Stimulated activated CD8-positive, alpha-beta memory T cell treated with anti-CD3 and anti-CD28 coated beads, Interleukin-4, amount 100 ng/mL, for 4 hours (primary cell): Measurements from ENCODE around the gene TGFBR3.

Experiments
- DNase-seq, 2 donors: peaks; one replicate each; pipeline ENCODE4 v3.0.0-alpha.2; 2020; ENCODE audit warnings: low read depth in 2 of 2, low spot score in 1 of 2

Gene TGFBR3

GRCh38 chr1:91803847-91804545, 82.0 kb downstream of the TGFBR3 start:
- peak; percentile 19 to 47 for DNase-seq

DNA sequence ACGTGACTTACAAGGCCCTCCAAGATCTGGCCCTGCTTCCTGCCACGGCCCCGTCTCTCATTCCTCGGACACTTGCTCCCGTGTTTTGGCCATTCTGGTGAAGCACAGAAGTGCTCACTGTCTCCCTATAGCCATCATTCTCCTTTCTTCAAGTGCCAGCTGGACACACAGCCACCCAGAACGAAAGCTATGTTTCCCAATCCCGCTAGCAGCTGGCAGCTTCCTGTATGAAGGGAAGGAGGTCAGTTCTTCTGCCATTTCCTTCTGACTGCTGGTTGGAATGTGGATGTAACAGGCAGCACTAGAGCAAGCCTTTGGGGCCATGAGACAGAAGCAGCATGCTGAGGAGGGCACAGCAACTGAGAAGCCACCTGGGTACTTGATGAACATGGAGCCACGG, 82.8 kb downstream of the TGFBR3 start:
- no peak for DNase-seq

DNA sequence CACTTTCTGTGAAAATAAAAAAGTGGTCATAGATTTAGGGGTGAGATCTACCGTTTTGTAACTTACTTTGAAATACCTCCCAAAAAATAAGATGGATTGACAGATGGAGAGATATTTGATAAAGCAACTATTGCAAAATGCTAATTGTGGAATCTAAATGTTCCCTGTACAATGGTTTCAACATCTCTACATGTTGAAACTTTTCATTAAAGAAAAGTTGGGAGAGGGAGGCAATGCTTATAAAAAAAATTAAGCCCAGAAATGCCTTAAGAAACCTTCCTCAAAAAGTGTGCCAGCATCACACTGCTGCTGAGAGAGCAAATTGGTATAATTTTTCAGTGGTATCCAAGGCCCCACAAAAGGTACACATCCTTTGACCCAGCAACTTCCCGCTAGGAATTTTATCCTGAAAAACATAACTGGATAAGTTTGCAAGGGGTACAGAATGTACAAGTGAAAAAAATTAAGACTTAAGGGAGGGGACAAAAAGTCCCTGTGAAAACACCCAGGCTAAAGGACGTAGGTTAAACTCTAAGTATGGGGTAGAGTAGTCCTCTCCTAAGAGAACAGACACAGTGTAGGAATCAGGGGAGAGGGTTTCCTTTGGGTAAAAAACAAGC, 84.3 kb downstream of the TGFBR3 start:
- no peak for DNase-seq

DNA sequence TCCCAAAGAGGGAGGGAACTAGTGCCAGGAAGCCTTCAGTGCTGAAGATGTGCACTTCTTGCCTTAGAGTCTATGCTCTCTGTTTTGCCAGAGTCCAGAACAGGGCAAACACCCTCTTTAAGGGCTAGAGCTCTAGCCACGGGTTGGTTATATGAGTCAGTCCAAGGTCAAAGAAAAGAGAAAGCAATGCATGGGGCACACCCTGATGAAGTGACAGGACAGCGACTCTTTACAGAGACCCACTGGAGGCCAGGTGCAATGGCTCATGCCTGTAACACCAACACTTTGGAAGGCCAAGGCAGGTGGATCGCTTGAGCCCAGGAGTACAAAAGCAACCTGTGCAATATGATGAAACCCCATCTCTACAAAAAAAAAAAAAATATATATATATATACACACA, 86.1 kb downstream of the TGFBR3 start:
- no peak for DNase-seq

- DNase-seq: no peak
These were observed 86.8 kb downstream of the TGFBR3 start for GRCh38 chr1:91799159-91799558.

GRCh38 chr1:91798740-91799139, 87.2 kb downstream of the TGFBR3 start:
- no peak for DNase-seq

GRCh38 chr1:91798241-91798648, 87.7 kb downstream of the TGFBR3 start:
- DNase-seq: no peak

- DNase-seq: no peak
These were observed 88.8 kb downstream of the TGFBR3 start for GRCh38 chr1:91797164-91797563.

GRCh38 chr1:91796390-91796654, 89.6 kb downstream of the TGFBR3 start:
- no peak for DNase-seq

GRCh38 chr1:91795591-91796389, 90.2 kb downstream of the TGFBR3 start:
- no peak for DNase-seq

GRCh38 chr1:91793877-91794276, 92.1 kb downstream of the TGFBR3 start:
- DNase-seq: no peak

DNA sequence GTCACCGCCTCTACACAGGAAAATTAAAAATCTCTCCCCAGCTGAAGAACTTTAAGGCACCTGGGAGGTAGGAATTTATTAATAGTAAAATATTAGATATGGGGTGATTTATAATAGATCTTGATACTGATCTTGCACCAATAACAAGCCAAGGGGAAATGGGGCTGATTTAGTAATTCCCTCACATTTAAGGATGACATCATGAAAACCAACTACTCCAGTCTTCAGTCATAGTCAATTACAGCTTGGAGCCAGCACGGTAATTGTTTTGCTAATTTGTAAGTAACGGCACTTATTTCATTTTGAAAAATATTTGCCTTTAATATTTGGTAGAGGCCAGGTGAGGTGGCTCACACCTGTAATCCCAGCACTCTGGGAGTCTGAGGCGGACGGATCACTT, 92.8 kb downstream of the TGFBR3 start:
- no peak for DNase-seq

- DNase-seq: no peak
These were observed 93.4 kb downstream of the TGFBR3 start for GRCh38 chr1:91792489-91793071.

DNA sequence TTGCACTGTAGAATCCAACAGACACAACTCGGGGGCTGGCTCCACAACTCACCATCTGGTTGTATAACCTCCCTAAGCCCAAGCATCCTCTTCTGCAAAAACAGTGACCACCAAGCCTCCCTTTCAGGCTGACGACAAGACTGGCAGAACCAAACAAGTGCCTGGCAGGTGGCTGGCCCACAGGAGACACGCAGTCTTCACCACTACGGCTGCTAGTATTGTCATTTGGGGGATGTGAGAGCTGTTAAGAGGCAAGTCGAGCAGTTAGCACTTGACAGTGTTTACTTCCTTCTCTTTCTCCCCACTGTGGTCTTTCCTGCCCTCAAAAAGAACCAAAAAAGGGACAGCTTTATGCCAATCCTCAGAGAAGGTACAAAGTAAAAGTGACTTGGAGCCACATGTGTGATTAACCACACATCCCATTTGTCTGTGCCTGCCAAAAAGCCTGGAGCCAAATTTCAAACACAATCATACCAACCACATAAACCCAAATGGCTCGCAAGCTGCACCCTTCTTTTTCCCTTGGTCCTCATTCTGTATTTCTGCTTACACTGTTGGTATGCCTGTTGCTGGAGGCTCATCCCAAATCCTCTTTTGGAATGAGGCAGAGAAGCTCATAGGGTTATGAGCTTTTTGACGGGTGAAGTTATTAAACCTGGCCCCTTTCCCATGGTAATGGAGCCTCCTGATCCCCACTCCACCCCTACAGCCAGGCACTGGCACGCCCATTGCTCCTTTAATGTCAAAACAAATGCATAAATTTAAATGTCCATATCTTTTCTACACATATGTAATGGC, 94.1 kb downstream of the TGFBR3 start:
- DNase-seq: no peak

GRCh38 chr1:91791103-91791502, 94.8 kb downstream of the TGFBR3 start:
- DNase-seq: no peak

DNA sequence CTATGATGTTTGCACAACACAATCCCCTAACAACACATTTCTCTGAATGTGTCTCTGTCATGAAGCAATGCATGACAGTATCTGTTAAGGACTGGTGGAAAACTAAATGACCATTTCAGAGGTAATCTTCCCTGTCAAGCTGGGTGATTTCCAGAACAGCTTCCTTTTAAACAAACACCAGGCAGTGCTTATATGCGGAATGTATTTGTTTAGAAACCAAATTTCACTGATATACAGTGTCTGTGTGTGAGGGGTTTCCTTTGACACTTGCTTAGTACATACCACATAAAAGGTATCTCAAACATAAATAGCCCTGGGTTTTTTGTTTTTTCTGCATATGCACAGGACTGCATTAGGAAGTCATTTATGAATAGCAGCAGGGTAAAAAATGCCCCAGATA, 95.6 kb downstream of the TGFBR3 start:
- no peak for DNase-seq

GRCh38 chr1:91789273-91789997, 96.5 kb downstream of the TGFBR3 start:
- DNase-seq: no peak

DNA sequence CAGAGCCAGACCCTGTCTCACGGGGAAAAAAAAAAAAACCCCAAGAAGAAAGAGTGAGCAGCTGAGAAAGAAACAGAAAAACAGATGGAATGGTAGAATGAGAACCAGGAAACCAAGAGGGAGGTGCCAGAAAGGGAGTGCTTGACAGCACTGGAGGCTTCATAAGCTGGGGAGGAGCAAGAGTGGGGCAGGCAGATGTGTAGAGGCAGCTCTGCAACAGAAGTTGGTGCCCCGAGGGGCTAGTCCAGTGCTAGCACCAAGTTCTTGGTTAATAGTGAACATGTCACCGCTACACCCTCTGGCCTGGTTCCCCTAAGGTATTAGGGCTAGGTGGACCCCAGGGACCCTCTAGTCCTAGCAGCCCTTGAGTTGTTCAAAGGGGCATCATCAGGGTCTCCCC, 98.0 kb downstream of the TGFBR3 start:
- DNase-seq: no peak

GRCh38 chr1:91784616-91785015, 101.3 kb downstream of the TGFBR3 start:
- DNase-seq: no peak

DNA sequence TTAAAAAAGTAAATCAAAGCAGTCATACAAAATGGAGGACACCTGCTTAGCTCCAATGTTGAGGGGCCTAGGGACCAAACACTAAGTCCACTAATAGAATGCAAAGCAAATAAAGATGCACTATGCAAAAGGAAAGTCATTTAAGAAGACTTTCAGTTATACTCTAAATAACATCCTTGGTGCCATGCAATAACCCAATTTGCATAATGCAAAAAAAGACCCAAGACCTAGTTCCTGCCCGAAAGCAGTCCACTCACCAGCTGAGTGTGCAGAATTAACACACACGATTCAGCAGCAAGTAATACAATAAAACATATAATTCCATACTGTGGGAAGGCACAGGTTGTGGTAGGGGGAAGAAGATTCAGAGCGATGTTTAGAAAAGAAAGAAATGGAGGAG, 101.8 kb downstream of the TGFBR3 start:
- DNase-seq: no peak
